NCI-H1694 treated with DMSO at 0.1 percent for 48 hours (cell line): ENCODE results near the gene EFNA2.
"Not testable (repeated sequence)": the region's sequence is repeated elsewhere in the genome, so short reads cannot be mapped to it uniquely, and the experiment has no call there.

Source experiments
- DNase-seq: peaks from one replicate; lab custom pipeline; 2025; lab: John Stamatoyannopoulos, UW

EFNA2 gene

DNA sequence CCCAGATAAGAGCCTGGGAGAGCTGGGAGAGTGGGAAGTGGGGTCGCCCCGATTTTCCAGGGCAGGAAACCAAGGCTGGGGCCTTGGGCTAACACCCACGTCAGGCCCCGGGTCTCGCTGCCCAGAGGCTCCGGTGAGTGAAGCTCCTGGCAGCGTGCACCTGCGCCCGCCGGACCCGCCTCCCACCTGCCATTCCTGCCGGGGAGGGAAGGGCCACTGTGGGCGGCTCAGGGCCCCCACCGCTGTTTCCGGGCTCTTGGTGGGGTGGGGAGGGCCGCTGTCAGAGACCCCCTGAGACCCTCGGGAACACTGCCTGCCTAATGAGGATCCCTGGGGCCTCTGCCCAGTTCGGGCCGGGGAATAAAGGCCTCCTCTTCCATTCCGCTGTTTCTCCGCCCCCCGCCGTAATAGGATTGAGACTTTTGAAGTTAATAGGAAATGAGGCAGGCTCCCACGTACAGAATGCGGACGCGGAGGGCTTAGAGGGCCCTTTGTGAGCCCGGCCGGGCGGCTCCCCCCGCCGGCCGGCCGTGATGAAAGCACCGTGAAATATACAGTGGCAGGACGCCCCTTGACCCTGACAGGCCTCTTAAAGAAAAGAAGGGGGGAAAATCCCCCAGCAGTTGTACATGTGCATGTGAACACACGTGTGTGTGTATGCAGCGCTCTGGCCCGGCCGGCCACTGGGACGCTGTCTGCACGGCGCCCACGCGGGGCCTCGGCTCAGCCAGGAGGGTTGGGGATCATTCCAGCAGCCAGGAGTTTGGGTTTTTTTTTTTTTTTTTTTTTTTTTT lies 33.2 kb downstream of the EFNA2 start:
- DNase-seq, result no peak

DNA sequence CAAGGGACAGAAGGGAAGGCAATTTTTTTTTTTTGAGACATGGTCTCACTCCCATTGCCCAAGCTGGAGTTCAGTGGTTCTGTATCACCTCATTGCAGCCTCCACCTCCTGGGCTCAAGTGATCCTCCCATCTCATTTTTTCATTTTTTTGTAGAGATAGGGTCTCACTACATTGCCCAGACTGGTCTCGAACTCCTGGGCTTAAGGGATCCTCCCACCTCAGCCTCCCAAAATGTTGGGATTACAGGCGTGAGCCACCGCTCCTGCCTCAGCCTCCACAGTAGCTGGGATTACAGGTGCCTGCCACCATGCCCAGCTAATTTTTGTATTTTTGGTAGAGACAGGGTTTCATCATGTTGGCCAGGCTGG lies 34.6 kb downstream of the EFNA2 start:
- not testable (repeated sequence) for DNase-seq

DNA sequence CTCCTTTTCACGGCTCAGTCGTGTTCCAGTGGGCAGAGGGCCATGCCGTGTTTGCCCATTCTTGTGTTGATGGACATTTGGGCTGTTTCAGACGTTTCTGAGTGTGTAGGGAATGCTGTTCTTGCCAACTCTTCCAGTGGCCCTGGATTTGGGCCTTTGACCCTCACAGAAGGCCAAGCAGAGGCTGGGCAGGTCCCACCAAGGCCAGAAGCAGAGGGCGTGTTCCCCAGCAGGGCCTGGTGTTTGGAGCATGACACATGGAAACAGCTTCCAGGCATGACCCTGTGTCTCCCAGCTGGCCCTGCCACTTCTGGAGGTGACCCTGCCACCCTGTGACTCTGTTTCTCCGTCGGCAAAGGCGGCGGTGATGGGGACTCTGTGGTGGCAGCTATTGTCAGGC lies 35.9 kb downstream of the EFNA2 start:
- DNase-seq, result no peak

DNA sequence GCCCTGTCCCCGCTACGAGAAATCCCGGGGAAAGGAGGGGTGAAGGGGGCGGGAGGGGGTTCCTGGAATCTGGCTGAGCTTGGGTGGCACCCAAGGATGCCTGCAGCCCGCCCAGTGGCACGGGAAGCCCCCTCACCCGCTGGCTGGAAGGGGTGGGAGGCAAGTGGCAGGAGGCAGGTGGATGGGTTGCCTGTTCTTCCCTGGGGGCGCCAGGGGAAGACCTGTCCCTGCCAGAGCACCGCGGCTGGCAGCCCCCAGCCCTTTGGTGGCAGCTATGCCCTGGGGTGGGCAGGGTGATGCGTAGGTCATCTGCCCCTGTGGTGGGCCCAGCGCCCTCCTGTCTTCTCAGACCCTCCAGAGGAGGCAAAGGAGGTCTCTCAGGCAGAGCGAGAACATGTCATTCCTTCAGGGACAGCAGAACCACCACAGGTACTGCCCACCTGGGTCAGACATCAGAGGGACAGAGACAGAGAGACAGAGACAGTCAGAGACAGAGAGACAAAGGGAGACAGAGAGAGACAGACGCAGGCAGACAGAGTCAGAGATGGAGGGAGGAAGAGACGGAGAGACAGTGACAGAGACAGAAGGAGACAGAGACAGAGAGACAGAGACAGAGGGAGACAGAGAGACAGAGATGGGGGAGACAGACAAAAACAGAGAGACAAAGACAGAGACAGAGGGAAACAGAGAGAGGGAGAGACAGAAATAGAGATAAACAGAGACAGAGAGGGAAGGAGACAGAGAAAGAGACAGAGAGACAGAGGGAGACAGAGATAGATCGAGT lies 36.7 kb downstream of the EFNA2 start:
- DNase-seq, result no peak

DNA sequence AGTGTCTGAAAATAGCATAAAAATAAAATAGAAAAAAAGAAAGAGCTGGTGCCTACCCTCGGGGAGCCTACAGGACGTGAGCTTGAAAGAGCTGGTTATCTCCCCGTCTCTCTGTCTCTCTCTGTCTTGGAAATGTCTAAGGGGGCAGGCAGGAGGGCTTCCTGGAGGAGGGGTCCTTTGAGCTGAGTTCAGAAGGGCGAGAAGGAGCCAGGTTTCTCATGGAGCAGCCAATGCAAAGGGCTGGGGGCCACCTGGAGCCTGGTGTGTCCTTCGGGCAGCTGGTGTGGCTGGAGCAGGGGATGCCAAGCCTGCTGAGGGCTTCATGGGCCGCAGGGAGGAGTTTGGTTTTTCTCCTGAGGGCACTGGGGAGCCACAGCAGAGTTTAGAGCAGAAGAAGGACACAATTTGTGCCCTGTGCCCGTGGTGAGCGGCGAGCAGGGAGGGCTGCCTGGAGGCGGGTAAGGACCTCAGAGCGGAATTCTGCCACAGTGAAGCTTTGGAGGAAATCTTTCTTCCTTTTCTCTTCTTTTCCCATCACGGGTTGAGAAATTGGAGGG lies 38.7 kb downstream of the EFNA2 start:
- DNase-seq, result no peak

DNA sequence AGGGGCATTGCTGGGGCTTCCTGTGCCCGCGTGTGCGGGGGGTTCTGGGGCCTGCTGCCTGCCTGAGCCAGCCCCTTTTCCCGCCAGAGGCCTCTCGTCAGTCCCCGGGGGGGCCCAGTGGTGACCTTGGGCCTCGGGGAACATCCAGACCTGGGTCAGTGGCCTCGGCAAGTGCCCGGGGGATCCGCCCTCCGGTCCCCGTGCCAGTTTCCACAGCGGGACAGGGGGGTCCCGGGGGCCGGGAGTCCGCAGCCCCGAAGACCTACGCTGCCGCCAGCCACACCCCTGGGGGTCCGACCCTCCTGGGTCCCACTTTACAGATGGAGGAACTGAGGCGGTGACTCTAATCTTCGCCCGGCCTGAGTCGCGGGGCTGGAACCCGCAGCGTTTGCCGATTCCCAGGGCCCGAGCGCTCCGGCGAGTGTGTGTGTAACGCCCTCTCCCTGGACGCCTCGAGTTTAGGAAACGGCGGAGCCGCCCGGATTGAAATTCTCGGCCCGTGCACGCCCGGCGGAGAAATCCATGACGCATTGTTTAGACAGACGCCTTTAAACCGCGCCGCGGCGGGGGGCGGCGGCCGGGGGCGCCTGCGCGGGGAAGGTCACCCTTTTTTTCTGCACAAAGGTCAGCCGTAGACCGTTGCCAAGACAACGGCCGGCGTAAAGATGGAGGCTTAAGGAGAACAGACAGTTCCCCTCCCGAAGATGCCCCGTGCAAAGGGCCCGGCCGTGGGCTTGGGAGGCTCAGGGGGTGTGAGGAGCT lies 39.3 kb downstream of the EFNA2 start:
- DNase-seq, result peak; percentile 13

DNA sequence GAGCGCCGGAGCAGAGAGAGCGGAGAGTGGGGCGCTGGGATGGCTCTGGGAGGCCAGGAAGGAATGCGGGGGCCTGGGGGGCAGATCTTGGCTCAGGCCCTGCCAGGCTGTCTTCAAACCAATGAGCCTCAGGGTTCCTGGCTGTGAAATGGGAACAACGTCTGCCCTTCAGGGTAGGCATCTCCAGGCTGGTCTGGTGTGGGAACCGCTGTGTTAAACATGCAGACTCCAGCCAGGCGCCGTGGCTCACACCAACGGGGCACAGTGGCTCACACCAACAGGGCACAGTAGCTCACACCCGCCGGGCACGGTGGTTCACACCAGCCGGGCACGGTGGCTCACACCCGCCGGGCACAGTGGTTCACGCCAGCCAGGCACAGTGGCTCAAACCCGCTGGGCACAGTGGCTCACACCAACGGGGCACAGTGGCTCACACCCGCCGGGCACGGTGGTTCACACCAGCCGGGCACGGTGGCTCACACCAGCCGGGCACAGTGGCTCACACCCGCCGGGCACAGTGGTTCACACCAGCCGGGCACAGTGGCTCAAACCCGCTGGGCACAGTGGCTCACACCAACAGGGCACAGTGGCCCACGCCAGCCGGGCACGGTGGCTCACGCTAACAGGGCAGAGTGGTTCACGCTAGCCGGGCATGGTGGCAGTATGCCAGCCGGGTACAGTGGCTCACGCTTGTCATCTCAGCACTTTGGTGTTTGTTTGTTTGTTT lies 40.1 kb downstream of the EFNA2 start:
- DNase-seq, result no peak

DNA sequence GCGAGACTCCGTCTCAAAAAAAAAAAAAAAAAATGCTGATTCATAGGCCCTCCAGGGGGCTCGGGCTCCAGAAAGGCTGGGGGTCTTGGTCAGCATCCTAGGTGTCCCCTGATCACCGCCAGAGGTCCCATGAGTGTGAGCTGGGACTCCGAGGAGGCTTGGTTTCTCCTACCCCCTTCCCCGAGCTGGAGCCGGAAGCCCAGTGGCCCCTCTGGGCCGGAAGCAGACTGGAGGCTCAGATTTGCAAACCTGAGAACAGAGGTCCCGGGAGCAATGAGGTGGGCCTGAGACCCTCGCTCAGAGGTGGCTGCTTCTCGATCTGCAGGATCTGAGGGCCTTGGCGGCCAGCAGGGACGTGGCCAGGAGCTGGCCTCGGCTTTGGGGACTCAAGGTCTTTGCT lies 41.5 kb downstream of the EFNA2 start:
- no peak for DNase-seq

DNA sequence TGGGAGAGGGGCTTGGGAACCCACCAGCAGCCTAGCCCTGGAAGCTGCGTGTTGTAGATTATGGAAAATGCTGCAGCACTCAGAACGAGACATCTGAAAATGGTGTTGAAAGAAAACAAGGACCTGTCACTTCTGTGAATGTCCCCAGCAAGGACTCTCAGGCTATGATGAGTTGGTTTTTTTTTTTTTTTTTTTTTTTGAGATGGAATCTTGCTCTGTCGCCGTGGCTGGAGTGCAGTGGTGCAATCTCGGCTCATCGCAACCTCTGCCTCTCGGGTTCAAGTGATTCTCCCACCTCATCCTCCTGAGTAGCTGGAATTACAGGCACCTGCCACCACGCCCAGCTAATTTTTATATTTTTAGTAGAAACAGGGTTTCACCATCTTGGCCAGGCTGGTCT lies 46.5 kb downstream of the EFNA2 start:
- DNase-seq, result not testable (repeated sequence)

DNA sequence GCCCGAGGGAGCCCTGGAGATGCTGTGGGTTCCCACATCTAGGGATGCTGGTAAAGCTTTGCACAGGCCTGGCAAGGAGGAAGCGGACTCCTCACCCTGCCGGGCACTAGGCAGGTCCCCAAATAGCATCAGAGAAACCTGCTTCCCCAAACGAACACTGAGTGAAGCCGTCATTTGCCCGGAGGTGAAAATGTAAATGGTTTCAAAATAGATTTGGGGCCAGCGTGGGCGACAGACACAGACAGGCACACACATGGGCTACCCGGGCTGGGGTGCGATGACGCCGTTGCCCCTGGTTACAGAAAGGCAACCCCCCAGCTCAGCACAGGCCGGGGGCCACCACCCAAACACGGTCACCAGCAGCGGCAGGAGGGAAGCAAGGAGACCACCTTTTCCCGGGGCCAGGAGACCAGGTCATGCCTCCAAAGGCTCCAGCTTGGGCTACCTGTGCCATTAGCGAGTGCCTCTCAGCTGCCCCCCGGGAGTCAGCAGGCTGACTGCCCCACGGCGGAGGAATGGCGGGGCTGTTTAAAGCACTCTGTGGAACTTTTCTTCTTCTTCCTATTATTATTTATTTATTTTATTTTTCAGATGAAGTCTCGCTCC lies 50.5 kb downstream of the EFNA2 start:
- DNase-seq, result no peak

DNA sequence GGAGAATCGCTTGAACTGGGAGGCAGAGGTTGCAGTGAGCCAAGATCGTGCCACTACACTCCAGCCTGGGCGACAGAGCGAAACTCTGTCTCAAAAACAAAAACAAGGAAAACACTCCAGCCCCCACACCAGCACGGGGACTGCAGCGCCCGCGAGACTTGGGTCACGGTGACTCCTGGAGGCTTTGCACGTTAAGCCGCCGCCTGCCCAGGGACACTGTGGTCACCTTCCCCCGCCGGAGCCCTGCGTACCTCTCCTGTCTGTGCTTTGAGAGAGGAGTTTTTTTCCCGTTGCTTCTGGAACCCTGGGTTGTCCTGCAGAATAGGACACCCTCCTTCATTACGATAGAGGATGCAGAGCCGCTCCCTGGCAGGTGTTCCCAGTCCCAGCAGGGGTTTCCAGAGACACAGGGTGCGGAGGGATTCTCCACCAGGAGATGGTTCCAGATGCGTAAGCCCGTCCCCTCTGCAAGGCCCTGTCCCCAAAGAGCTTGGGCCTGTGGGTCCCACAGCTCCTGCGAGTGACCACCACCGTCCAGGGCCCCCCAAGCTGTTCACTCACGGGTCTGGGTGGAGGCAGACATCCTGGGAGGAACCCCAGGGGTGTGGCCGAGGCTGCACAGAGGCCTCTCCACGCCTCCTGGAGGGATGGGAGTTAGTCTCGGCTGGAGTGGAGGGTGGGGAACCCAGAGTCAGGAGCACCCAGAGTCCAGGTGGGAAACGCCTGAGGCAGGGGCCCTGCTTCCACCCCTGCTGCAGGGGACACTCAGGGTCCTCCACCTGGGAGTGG lies 55.2 kb downstream of the EFNA2 start:
- DNase-seq, result no peak

DNA sequence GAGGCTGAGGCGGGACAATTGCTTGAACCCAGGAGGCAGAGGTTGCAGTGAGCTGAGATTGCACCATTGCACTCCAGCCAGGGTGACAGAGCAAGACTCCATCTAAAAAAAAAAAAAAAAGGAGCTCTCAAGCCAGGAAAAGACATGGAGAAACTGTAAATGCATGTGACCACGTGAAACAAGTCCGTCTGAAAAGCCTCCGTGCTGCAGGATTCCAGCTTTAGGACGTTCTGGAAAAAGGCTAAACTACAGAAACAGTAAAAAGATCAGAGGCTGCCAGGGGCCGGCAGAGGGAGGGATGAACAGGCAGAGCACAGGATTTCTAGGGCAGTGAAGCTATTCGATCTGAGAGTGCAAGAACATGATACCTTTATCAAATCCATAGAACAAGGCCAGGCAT lies 57.4 kb downstream of the EFNA2 start:
- no peak for DNase-seq

DNA sequence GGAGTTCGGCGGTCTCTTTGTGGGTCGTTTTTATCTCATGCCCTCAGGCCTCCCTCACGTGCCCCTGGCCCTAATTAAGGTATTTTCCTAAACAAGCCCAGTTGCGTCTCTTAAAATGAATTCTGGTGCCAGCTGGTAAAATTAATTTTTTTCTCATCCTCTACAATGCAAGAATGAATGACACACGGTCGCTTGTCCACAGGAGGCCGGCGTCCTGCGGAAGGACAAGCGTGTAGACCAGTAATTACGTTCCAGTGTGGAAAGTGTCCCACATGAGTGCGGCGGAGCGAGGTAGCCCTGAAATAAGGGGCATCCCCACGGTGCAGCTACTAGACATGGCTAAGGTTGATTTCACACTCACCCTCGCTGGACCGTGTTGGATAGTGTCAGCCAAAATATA lies 63.5 kb downstream of the EFNA2 start:
- no peak for DNase-seq

DNA sequence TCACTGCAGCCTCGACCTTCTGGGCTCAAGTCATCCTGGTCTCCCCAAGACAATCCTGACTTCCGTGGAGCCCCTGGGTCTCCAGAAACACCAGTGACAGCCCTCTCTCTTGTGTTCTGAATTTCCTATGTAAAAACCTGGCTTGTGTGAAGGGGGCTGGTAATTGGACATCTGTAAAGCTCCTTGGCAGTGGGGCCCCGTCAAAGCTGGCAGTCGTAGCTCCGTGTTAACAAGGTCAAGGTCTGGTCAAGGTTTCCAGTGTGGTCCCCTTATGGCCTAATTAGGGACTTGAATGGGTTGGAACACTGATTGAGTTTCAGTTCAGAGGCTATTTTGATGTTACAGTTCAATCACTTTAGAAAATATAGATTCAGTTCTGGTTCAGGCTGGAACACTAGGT lies 65.2 kb downstream of the EFNA2 start:
- DNase-seq, result no peak
